HEK293 (cell line): Measurements from ENCODE around the gene FYCO1.

ENCODE experiments used
- SETDB1 ChIP-seq: IDR thresholded peaks from one replicate; pipeline ENCODE4 v1.6.1; 2017; ENCODE audit warnings: mild to moderate bottlenecking, low read length, moderate library complexity, mixed read lengths; ENCODE audit not compliant: insufficient read length
- ZBTB8A ChIP-seq: fragments of 450-650 bp; formaldehyde crosslinking; IDR thresholded peaks from 2 replicates; pipeline ENCODE4 v1.5.1; 2016; ENCODE audit warnings: missing biosample characterization, missing genetic modification characterization
- ZNF121 ChIP-seq: fragments of 450-650 bp; formaldehyde crosslinking; IDR thresholded peaks from 2 replicates; pipeline ENCODE4 v1.5.1; 2016; ENCODE audit warnings: missing biosample characterization, missing genetic modification characterization
- ZNF169 ChIP-seq: fragments of 450-650 bp; formaldehyde crosslinking; IDR thresholded peaks from 2 replicates; pipeline ENCODE4 v1.5.1; 2016; ENCODE audit warnings: missing biosample characterization, missing genetic modification characterization
- ZNF341 ChIP-seq: fragments of 450-650 bp; formaldehyde crosslinking; IDR thresholded peaks from 2 replicates; pipeline ENCODE4; 2016; ENCODE audit warnings: low read depth, missing biosample characterization, missing genetic modification characterization
- ZNF664 ChIP-seq: fragments of 450-650 bp; formaldehyde crosslinking; IDR thresholded peaks from 2 replicates; pipeline ENCODE4 v1.5.1; 2016; ENCODE audit warnings: missing biosample characterization, missing genetic modification characterization
- TF ChIP-seq, protein P1 (sequence below): fragments of 450-650 bp; formaldehyde crosslinking; IDR thresholded peaks from 2 replicates; pipeline ENCODE4 v1.5.1; 2016; ENCODE audit warnings: missing biosample characterization, missing genetic modification characterization
- TF ChIP-seq, protein P2 (sequence below): fragments of 450-650 bp; formaldehyde crosslinking; IDR thresholded peaks from 2 replicates; pipeline ENCODE4 v1.5.1; 2016; ENCODE audit warnings: missing biosample characterization, missing genetic modification characterization
- TF ChIP-seq, protein P3 (sequence below): fragments of 450-650 bp; formaldehyde crosslinking; IDR thresholded peaks from 2 replicates; pipeline ENCODE4 v1.5.1; 2016; ENCODE audit warnings: missing biosample characterization, missing genetic modification characterization
- TF ChIP-seq, protein P4 (sequence below): fragments of 450-650 bp; formaldehyde crosslinking; IDR thresholded peaks from 2 replicates; pipeline ENCODE4 v1.5.1; 2016; ENCODE audit warnings: missing biosample characterization, missing genetic modification characterization, low read depth

GRCh38 chr3:45966371-45966791 is 29.2 kb downstream of the FYCO1 start:
- no peak for TF ChIP-seq ZNF121 (tag by site-specific recombination)
- TF ChIP-seq, protein P1, sequence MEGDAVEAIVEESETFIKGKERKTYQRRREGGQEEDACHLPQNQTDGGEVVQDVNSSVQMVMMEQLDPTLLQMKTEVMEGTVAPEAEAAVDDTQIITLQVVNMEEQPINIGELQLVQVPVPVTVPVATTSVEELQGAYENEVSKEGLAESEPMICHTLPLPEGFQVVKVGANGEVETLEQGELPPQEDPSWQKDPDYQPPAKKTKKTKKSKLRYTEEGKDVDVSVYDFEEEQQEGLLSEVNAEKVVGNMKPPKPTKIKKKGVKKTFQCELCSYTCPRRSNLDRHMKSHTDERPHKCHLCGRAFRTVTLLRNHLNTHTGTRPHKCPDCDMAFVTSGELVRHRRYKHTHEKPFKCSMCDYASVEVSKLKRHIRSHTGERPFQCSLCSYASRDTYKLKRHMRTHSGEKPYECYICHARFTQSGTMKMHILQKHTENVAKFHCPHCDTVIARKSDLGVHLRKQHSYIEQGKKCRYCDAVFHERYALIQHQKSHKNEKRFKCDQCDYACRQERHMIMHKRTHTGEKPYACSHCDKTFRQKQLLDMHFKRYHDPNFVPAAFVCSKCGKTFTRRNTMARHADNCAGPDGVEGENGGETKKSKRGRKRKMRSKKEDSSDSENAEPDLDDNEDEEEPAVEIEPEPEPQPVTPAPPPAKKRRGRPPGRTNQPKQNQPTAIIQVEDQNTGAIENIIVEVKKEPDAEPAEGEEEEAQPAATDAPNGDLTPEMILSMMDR (tag by site-specific recombination) = no peak
- TF ChIP-seq, protein P2, sequence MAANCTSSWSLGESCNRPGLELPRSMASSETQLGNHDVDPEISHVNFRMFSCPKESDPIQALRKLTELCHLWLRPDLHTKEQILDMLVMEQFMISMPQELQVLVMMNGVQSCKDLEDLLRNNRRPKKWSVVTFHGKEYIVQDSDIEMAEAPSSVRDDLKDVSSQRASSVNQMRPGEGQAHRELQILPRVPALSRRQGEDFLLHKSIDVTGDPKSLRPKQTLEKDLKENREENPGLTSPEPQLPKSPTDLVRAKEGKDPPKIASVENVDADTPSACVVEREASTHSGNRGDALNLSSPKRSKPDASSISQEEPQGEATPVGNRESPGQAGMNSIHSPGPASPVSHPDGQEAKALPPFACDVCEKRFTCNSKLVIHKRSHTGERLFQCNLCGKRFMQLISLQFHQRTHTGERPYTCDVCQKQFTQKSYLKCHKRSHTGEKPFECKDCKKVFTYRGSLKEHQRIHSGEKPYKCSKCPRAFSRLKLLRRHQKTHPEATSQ = no peak
- TF ChIP-seq ZNF169 (tag by site-specific recombination) = no peak
- TF ChIP-seq, protein P3, sequence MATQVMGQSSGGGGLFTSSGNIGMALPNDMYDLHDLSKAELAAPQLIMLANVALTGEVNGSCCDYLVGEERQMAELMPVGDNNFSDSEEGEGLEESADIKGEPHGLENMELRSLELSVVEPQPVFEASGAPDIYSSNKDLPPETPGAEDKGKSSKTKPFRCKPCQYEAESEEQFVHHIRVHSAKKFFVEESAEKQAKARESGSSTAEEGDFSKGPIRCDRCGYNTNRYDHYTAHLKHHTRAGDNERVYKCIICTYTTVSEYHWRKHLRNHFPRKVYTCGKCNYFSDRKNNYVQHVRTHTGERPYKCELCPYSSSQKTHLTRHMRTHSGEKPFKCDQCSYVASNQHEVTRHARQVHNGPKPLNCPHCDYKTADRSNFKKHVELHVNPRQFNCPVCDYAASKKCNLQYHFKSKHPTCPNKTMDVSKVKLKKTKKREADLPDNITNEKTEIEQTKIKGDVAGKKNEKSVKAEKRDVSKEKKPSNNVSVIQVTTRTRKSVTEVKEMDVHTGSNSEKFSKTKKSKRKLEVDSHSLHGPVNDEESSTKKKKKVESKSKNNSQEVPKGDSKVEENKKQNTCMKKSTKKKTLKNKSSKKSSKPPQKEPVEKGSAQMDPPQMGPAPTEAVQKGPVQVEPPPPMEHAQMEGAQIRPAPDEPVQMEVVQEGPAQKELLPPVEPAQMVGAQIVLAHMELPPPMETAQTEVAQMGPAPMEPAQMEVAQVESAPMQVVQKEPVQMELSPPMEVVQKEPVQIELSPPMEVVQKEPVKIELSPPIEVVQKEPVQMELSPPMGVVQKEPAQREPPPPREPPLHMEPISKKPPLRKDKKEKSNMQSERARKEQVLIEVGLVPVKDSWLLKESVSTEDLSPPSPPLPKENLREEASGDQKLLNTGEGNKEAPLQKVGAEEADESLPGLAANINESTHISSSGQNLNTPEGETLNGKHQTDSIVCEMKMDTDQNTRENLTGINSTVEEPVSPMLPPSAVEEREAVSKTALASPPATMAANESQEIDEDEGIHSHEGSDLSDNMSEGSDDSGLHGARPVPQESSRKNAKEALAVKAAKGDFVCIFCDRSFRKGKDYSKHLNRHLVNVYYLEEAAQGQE = no peak
- TF ChIP-seq ZBTB8A (tag by site-specific recombination) = no peak
- no peak for TF ChIP-seq ZNF341 (tag by site-specific recombination)
- TF ChIP-seq ZNF664 (tag by site-specific recombination) = no peak
- TF ChIP-seq, protein P4, sequence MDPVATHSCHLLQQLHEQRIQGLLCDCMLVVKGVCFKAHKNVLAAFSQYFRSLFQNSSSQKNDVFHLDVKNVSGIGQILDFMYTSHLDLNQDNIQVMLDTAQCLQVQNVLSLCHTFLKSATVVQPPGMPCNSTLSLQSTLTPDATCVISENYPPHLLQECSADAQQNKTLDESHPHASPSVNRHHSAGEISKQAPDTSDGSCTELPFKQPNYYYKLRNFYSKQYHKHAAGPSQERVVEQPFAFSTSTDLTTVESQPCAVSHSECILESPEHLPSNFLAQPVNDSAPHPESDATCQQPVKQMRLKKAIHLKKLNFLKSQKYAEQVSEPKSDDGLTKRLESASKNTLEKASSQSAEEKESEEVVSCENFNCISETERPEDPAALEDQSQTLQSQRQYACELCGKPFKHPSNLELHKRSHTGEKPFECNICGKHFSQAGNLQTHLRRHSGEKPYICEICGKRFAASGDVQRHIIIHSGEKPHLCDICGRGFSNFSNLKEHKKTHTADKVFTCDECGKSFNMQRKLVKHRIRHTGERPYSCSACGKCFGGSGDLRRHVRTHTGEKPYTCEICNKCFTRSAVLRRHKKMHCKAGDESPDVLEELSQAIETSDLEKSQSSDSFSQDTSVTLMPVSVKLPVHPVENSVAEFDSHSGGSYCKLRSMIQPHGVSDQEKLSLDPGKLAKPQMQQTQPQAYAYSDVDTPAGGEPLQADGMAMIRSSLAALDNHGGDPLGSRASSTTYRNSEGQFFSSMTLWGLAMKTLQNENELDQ (tag by site-specific recombination) = no peak
- TF ChIP-seq SETDB1 = no peak
